HCT116 (cell line): ENCODE results near the gene MEF2D. TPM values are rescaled to one million over a fixed set of nuclear protein-coding genes. Genes with fewer than 3 reads are reported as not detected.

Experiments used
- ATAC-seq: fragments of 200-7000 bp; cut with Tn5 transposase; 2 replicates; pipeline ENCODE4 v1.9.1; 2020; ENCODE audit warnings: mild to moderate bottlenecking, moderate library complexity
- BruUV-seq: library from RNA; stranded (reverse); fragments of 400-500 nt; replicated peaks from 2 replicates; lab custom pipeline; 2021; lab: Mats Ljungman, UMichigan
- CTCF ChIA-PET: fragments of 300-600 bp; sonication (Branson Sonifier 250); formaldehyde crosslinking; loops from one replicate; lab custom pipeline; 2021; ENCODE audit warnings: antibody characterized with exemption; lab: Charles Lee
- POLR2A ChIA-PET: fragments of 300-600, 350-600 bp; sonication (Branson Sonifier 250); formaldehyde crosslinking; loops from one replicate; lab custom pipeline; 2021; ENCODE audit warnings: antibody characterized with exemption; lab: Charles Lee
- RAD21 ChIA-PET, 2 experiments: fragments of 300-600 bp; sonication (Branson Sonifier 250); formaldehyde crosslinking; loops; one replicate each; lab custom pipeline; 2023; ENCODE audit warnings: low total read pairs in 2 of 2; ENCODE audit not compliant: uncharacterized antibody in 2 of 2, unreplicated experiment in 2 of 2, low non-redundant PET in 1 of 2; lab: Charles Lee
- DNase-seq: peaks from one replicate; pipeline ENCODE4 v3.0.0-alpha.2; 2010; ENCODE audit warnings: low read depth, low spot score
- H2AFZ ChIP-seq: fragments of 200-600 bp; shearing (Covaris generic), sonication (generic); 2 replicates; pipeline ENCODE4 v1.6.1; 2017; ENCODE audit warnings: low read depth, mixed run types, mixed read lengths, antibody characterized with exemption, low read length; ENCODE audit not compliant: poor library complexity, severe bottlenecking
- H3K27ac ChIP-seq: 2 replicates; pipeline ENCODE4 v1.5.1; 2012; ENCODE audit warnings: low read depth, low read length
- H3K27me3 ChIP-seq: fragments of 200-600 bp; sonication (generic); 2 replicates; pipeline ENCODE4 v1.6.1; 2016; ENCODE audit warnings: mixed run types, low read length, mixed read lengths; ENCODE audit not compliant: insufficient read depth
- H3K36me3 ChIP-seq, 2 experiments: fragments of 200-500 bp in 1 of 2; fragments of 200-600 bp in 1 of 2; sonication (Bioruptor generic) in 1 of 2; sonication (generic) in 1 of 2; 2 replicates each; pipeline versions ENCODE4 v1.5.1 to v1.6.1; 2014 to 2016; ENCODE audit warnings: low read length in 2 of 2, inconsistent platforms in 1 of 2, mixed read lengths in 1 of 2, mixed run types in 1 of 2; ENCODE audit not compliant: insufficient read depth in 2 of 2, control insufficient read depth in 1 of 2
- H3K4me1 ChIP-seq, 2 experiments: fragments of 200-600 bp in 1 of 2; sonication (generic) in 1 of 2; 2 replicates each; pipeline versions ENCODE4 v1.5.1 to v1.6.1; 2012 to 2017; ENCODE audit warnings: low read length in 2 of 2, inconsistent platforms in 1 of 2, mild to moderate bottlenecking in 1 of 2, mixed read lengths in 1 of 2, mixed run types in 1 of 2, moderate library complexity in 1 of 2; ENCODE audit not compliant: insufficient read depth in 2 of 2, control insufficient read depth in 1 of 2
- H3K4me2 ChIP-seq: fragments of 200-600 bp; sonication (generic); 2 replicates; pipeline ENCODE4 v1.6.1; 2017; ENCODE audit warnings: mixed run types, low read length, mixed read lengths
- H3K4me3 ChIP-seq, 2 experiments: fragments of 200-600 bp in 1 of 2; sonication (generic) in 1 of 2; replicated peaks in 1 of 2; 2 replicates each; pipeline ENCODE4 v1.5.1; 2011 to 2016; ENCODE audit warnings: low read length in 2 of 2, control low read depth in 1 of 2, low read depth in 1 of 2, mild to moderate bottlenecking in 1 of 2, mixed read lengths in 1 of 2, mixed run types in 1 of 2
- H3K79me2 ChIP-seq: fragments of 200-600 bp; sonication (generic); 2 replicates; pipeline ENCODE4 v1.6.1; 2017; ENCODE audit warnings: mild to moderate bottlenecking, mixed run types, low read length, moderate library complexity, mixed read lengths; ENCODE audit not compliant: insufficient read depth
- H3K9ac ChIP-seq: fragments of 200-600 bp; sonication (generic); 2 replicates; pipeline ENCODE4 v1.6.1; 2016; ENCODE audit warnings: low read length, mixed read lengths
- H3K9me2 ChIP-seq: fragments of 200-600 bp; sonication (generic), shearing (Covaris generic); 2 replicates; pipeline ENCODE4 v1.6.1; 2017; ENCODE audit warnings: mixed run types, mild to moderate bottlenecking, moderate library complexity; ENCODE audit not compliant: insufficient read depth
- H3K9me3 ChIP-seq, 2 experiments: fragments of 200-500 bp in 1 of 2; fragments of 200-600 bp in 1 of 2; sonication (Bioruptor generic) in 1 of 2; sonication (generic) in 1 of 2; 2 replicates each; pipeline ENCODE4 v1.6.1; 2014 to 2017; ENCODE audit warnings: low read length in 2 of 2, mixed read lengths in 2 of 2, inconsistent platforms in 1 of 2, low read depth in 1 of 2, mild to moderate bottlenecking in 1 of 2, mixed run types in 1 of 2, moderate library complexity in 1 of 2; ENCODE audit not compliant: control insufficient read depth in 1 of 2, insufficient read depth in 1 of 2
- H4K20me1 ChIP-seq: fragments of 200-600 bp; sonication (generic), shearing (Covaris generic); 2 replicates; pipeline ENCODE4 v1.6.1; 2017; ENCODE audit warnings: mixed run types, mild to moderate bottlenecking, moderate library complexity; ENCODE audit not compliant: insufficient read depth
- ATF3 ChIP-seq: IDR thresholded peaks from 2 replicates; pipeline ENCODE4 v1.6.1; 2012
- CEBPB ChIP-seq: IDR thresholded peaks from 2 replicates; pipeline ENCODE4 v1.6.1; 2012; ENCODE audit warnings: low read depth
- EGR1 ChIP-seq: IDR thresholded peaks from 2 replicates; pipeline ENCODE4 v1.6.1; 2012; ENCODE audit warnings: low read depth
- JUND ChIP-seq: IDR thresholded peaks from 2 replicates; pipeline ENCODE4 v1.6.1; 2012
- MAX ChIP-seq: IDR thresholded peaks from 2 replicates; pipeline ENCODE4 v1.6.1; 2012
- POLR2AphosphoS5 ChIP-seq: IDR thresholded peaks from 2 replicates; pipeline ENCODE4 v1.6.1; 2011; ENCODE audit warnings: mild to moderate bottlenecking, low read depth, low read length, moderate library complexity
- REST ChIP-seq: IDR thresholded peaks from 2 replicates; pipeline ENCODE4 v1.6.1; 2012; ENCODE audit warnings: low read depth
- SIN3A ChIP-seq: IDR thresholded peaks from 2 replicates; pipeline ENCODE4 v1.6.1; 2012; ENCODE audit warnings: low read depth
- SP1 ChIP-seq: IDR thresholded peaks from 2 replicates; pipeline ENCODE4 v1.6.1; 2012; ENCODE audit warnings: low read depth
- YY1 ChIP-seq: IDR thresholded peaks from 2 replicates; pipeline ENCODE4 v1.6.1; 2011; ENCODE audit warnings: low read length, low read depth, moderate library complexity, mild to moderate bottlenecking; ENCODE audit not compliant: insufficient replicate concordance; ENCODE audit errors: extremely low read depth
- ZBTB33 ChIP-seq: IDR thresholded peaks from 2 replicates; pipeline ENCODE4 v1.6.1; 2011; ENCODE audit warnings: mild to moderate bottlenecking, low read length, moderate library complexity; ENCODE audit not compliant: insufficient replicate concordance; ENCODE audit errors: extremely low read depth
- intact Hi-C: fragments of 100-400 bp; cut with micrococcal nuclease; formaldehyde crosslinking; loops from 2 replicates; pipeline ENCODE4 v1.10.0; 2022
- total RNA-seq: library from RNA; stranded (reverse); gene quantifications from one replicate; pipeline ENCODE4 v1.2.1, GENCODE V29; 2021; ENCODE audit not compliant: unreplicated experiment
- TF ChIP-seq, protein P1 (sequence below), 3 experiments: fragments of 200-600 bp in 1 of 3; sonication (generic) in 1 of 3; IDR thresholded peaks in 2 of 3; conservative IDR thresholded peaks in 1 of 3; 2 replicates each; pipeline ENCODE4 v1.5.1; 2012 to 2017; ENCODE audit warnings: low read depth in 2 of 3, low read length in 2 of 3, antibody characterized with exemption in 1 of 3, borderline replicate concordance in 1 of 3, control low read depth in 1 of 3, mild to moderate bottlenecking in 1 of 3, mixed read lengths in 1 of 3, mixed run types in 1 of 3, moderate library complexity in 1 of 3; ENCODE audit not compliant: insufficient read depth in 1 of 3

Gene MEF2D
- total RNA-seq, 1 experiment from 2014 or later, result 44.2 TPM

DNA sequence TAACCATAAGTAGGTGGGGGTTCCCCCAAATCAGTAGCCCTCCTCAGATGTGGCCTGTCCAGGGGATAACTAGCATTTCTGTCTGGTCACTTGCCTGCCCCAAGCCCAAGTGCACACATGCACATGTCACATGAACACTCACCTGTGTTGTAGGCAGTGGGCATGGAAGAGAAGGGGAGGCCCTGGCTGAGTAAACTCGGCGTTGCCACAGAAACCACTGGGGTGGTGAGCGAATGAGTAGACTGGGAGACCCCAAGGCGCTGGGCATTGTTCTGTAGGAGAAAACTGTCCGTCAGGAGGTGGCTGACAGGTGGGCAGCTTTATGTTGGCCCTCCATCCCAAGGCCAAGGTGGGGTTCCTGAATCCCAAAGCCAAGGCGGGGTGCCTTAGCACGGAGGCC lies 25.6 kb downstream of the MEF2D start:
- ATAC-seq, result no peak
- peaks cover 0 to 11% of the 10 kb centered on the region in 2 experiments; a peak in 2 of 4 replicates for H3K4me1 ChIP-seq

More for the DNA sequence above, 25.6 kb downstream of the MEF2D start:
- ChIA-PET RAD21 (no interaction called here), CTCF (no interaction called here), POLR2A (no interaction called here)
- TF ChIP-seq EGR1 (no peak), YY1 (no peak), SIN3A (no peak), JUND (no peak), SP1 (no peak), ATF3 (no peak), ZBTB33 (no peak), CEBPB (no peak), POLR2AphosphoS5 (no peak), MAX (no peak), REST (no peak)
- TF ChIP-seq, protein P1, sequence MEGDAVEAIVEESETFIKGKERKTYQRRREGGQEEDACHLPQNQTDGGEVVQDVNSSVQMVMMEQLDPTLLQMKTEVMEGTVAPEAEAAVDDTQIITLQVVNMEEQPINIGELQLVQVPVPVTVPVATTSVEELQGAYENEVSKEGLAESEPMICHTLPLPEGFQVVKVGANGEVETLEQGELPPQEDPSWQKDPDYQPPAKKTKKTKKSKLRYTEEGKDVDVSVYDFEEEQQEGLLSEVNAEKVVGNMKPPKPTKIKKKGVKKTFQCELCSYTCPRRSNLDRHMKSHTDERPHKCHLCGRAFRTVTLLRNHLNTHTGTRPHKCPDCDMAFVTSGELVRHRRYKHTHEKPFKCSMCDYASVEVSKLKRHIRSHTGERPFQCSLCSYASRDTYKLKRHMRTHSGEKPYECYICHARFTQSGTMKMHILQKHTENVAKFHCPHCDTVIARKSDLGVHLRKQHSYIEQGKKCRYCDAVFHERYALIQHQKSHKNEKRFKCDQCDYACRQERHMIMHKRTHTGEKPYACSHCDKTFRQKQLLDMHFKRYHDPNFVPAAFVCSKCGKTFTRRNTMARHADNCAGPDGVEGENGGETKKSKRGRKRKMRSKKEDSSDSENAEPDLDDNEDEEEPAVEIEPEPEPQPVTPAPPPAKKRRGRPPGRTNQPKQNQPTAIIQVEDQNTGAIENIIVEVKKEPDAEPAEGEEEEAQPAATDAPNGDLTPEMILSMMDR (IDR thresholded peaks at IDR 0.05 in 2 of 3, conservative IDR thresholded peaks at IDR 0.05 in 1 of 3; ENCODE audit: borderline replicate concordance in 1 of 3, insufficient read depth in 1 of 3, low read depth in 2 of 3, low read length in 2 of 3), result no peak
- Histone ChIP-seq H3K27ac (no peak overlapping the region), H3K36me3 (peaks cover 36 to 54% of the 10 kb centered on the region in 2 experiments), H3K4me3 (no peak overlapping the region), H3K27me3 (no peaks in the 10 kb centered on the region), H3K9ac (no peak overlapping the region), H3K9me2 (no peaks in the 10 kb centered on the region), H3K79me2 (no peaks in the 10 kb centered on the region), H2AFZ (no peak overlapping the region), H3K9me3 (no peaks in the 10 kb centered on the region), H4K20me1 (no peaks in the 10 kb centered on the region), H3K4me2 (no peak overlapping the region)
- intact Hi-C loops, result no loop called here
- no TSS peak for BruUV-seq
- no peak for DNase-seq
